Transverse colon (tissue), 4 donors: ENCODE data around the gene LRFN4. TPM values are rescaled to one million over a fixed set of nuclear protein-coding genes. Genes with fewer than 3 reads are reported as not detected.
"Not testable (repeated sequence)": the region's sequence is repeated elsewhere in the genome, so short reads cannot be mapped to it uniquely, and the experiment has no call there.

Experiments used
- DNase-seq: peaks from one replicate; pipeline ENCODE4 v3.0.0-alpha.2; 2019
- H3K27ac ChIP-seq, 4 donors: fragments of 200-600 bp; sonication (generic); 2 replicates each; pipeline ENCODE4 v1.5.1; 2016 to 2018; ENCODE audit warnings: inconsistent platforms in 4 of 4
- H3K27me3 ChIP-seq: fragments of 200-600 bp; sonication (generic); 2 replicates; pipeline ENCODE4 v1.5.1; 2017; ENCODE audit warnings: inconsistent platforms
- H3K36me3 ChIP-seq, 4 donors: fragments of 200-600 bp; sonication (generic); 2 replicates each; pipeline ENCODE4 v1.5.1; 2017 to 2019; ENCODE audit warnings: inconsistent platforms in 4 of 4
- H3K4me1 ChIP-seq, 4 donors: fragments of 200-600 bp; sonication (generic); 2 replicates each; pipeline ENCODE4 v1.5.1; 2017 to 2020; ENCODE audit warnings: inconsistent platforms in 4 of 4
- H3K4me3 ChIP-seq, 4 donors: fragments of 200-600 bp; sonication (generic); 1 replicate in 1 of 4; 2 replicates in 3 of 4; pipeline versions ENCODE4 v1.5.1 to v1.6.1; 2017 to 2019; ENCODE audit warnings: inconsistent platforms in 4 of 4
- H3K9me3 ChIP-seq, 2 donors: fragments of 200-600 bp; sonication (generic); 2 replicates each; pipeline ENCODE4 v1.5.1; 2017 to 2019; ENCODE audit warnings: inconsistent platforms in 2 of 2
- CTCF ChIP-seq, 5 experiments: fragments of 200-600 bp in 3 of 5; fragments of 450-650 bp in 2 of 5; sonication (generic) in 3 of 5; IDR thresholded peaks; 1 replicate in 2 of 5; 2 replicates in 3 of 5; pipeline ENCODE4 v1.5.1; 2016 to 2017; ENCODE audit warnings: antibody characterized with exemption in 5 of 5, inconsistent platforms in 3 of 5, mild to moderate bottlenecking in 2 of 5, moderate library complexity in 1 of 5
- EP300 ChIP-seq: sonication (generic); formaldehyde crosslinking; IDR thresholded peaks from one replicate; pipeline ENCODE4 v1.6.1; 2017; ENCODE audit warnings: antibody characterized with exemption, low read depth
- POLR2A ChIP-seq: fragments of 450-650 bp; IDR thresholded peaks from one replicate; pipeline ENCODE4 v1.6.1; 2016; ENCODE audit warnings: antibody characterized with exemption, mild to moderate bottlenecking, moderate library complexity
- POLR2AphosphoS5 ChIP-seq, 3 donors: sonication (generic); formaldehyde crosslinking; IDR thresholded peaks; one replicate each; pipeline ENCODE4 v1.6.1; 2016; ENCODE audit warnings: antibody characterized with exemption in 3 of 3
- WGBS, 2 donors: methylation state at CpG; one replicate each; pipeline ENCODE4 v1.1.5; 2018; ENCODE audit warnings: low coverage in 1 of 2; 5-methylcytosine and 5-hydroxymethylcytosine counted together
- in situ Hi-C, 4 donors: fragments of 200-750 bp; cut with MboI; loops; one replicate each; pipeline versions ENCODE4 v1.15.0 to v1.15.1; 2017; ENCODE audit warnings: low sequenced_read_pairs in 3 of 4, low pct_ligation_motif_present in 1 of 4, low pct_unique_long_range_greater_than_20kb in 1 of 4
- intact Hi-C: fragments of 100-400 bp; cut with DNase I; formaldehyde crosslinking; loops from one replicate; pipeline ENCODE4 v1.15.1; 2023; ENCODE audit warnings: low total_unique reads
- total RNA-seq, 4 donors: library from RNA; depleted of rRNA; stranded (reverse); fragments of >200 nt; gene quantifications; one replicate each; pipeline ENCODE4 v1.1.0, GENCODE V29; 2016

LRFN4 gene
- total RNA-seq, 4 donors from 2014 or later, result 14.3 to 52.3 (median 22.6) TPM

DNA sequence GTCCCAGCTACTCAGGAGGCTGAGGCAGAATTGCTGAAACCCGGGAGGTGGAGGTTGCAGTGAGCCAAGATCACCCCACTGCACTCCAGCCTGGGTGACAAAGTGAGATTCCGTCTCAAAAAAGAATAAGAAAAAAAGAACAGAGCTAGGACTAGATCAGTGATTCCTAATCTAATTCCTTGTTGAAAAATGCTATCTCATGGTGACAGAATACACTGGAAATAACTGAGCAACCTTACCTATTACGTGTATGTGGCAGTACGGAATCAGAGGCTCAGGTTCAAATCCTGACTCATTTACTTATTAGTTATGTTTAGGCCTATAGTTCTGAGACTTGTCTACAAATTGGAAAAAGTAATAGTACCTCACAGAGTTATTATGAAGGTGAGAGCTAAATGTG lies 33.2 kb upstream of the LRFN4 start:
- in situ Hi-C loops (no loop called here), intact Hi-C loops (no loop called here)
- H3K27me3 ChIP-seq, result no peaks in the 10 kb centered on the region
- no peaks in the 10 kb centered on the region for H3K9me3 ChIP-seq
- no peak overlapping the region for H3K27ac ChIP-seq
- no peak overlapping the region for H3K4me3 ChIP-seq
- TF ChIP-seq EP300 (no peak), POLR2A (no peak), POLR2AphosphoS5 (IDR thresholded peaks at IDR 0.05) (no peak), CTCF (IDR thresholded peaks at IDR 0.05) (no peak)
- no peaks in the 10 kb centered on the region for H3K36me3 ChIP-seq
- WGBS, 2 donors, result 93 to 98% methylated on average over 3 to 4 of the region's 4 CpGs
- DNase-seq, result no peak
- H3K4me1 ChIP-seq, result no peaks in the 10 kb centered on the region

DNA sequence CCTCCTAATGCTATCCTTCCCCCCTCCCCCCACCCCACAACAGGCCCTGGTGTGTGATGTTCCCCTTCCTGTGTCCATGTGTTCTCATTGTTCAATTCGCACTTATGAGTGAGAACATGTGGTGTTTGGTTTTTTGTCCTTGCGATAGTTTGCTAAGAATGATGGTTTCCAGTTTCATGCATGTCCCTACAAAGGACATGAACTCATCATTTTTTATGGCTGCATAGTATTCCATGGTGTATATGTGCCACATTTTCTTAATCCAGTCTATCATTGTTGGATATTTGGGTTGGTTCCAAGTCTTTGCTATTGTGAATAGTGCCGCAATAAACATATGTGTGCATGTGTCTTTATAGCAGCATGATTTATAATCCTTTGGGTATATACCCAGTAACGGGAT lies 32.3 kb upstream of the LRFN4 start:
- DNase-seq, H3K27ac ChIP-seq, H3K27me3 ChIP-seq, H3K36me3 ChIP-seq, in situ Hi-C loops, H3K4me3 ChIP-seq, H3K4me1 ChIP-seq, intact Hi-C loops, H3K9me3 ChIP-seq: not testable (repeated sequence)
- 94 to 98% methylated on average over 2 to 4 of the region's 4 CpGs for WGBS, 2 donors

- WGBS, 2 donors, result 56 to 61% methylated on average over 4 of the region's 4 CpGs
- no peak overlapping the region for H3K27ac ChIP-seq
- TF ChIP-seq POLR2AphosphoS5 (IDR thresholded peaks at IDR 0.05), result no peak
- no peak for TF ChIP-seq POLR2A
- no peak for TF ChIP-seq EP300
- TF ChIP-seq CTCF (IDR thresholded peaks at IDR 0.05), result no peak
- no peaks in the 10 kb centered on the region for H3K27me3 ChIP-seq
- H3K36me3 ChIP-seq, result no peaks in the 10 kb centered on the region
- in situ Hi-C loops (loop anchor here (5.0 to 25.0 kb wide), 6 partner anchors 137 to 422 kb away; partner anchors contain the start of genes CTSF (in 1 of the 4) and NPAS4 (in 1 of the 4)), intact Hi-C loops (loop anchor here (5.0 to 10.0 kb wide), 2 partner anchors 137 to 280 kb away; no protein-coding TSS in a partner anchor)
- H3K4me3 ChIP-seq, result no peak overlapping the region
- no peaks in the 10 kb centered on the region for H3K9me3 ChIP-seq
- DNase-seq, result no peak
- no peaks in the 10 kb centered on the region for H3K4me1 ChIP-seq
Measured at GRCh38 chr11:66834539-66834845, 22.4 kb upstream of the LRFN4 start.

- no peak for TF ChIP-seq EP300
- no peak for TF ChIP-seq POLR2AphosphoS5 (IDR thresholded peaks at IDR 0.05)
- TF ChIP-seq POLR2A, result no peak
- no peak overlapping the region for H3K27ac ChIP-seq
- no peaks in the 10 kb centered on the region for H3K27me3 ChIP-seq
- intact Hi-C loops (loop anchor here (5.0 to 10.0 kb wide), 2 partner anchors 138 to 280 kb away; no protein-coding TSS in a partner anchor), in situ Hi-C loops (loop anchor here (5.0 to 25.0 kb wide), 6 partner anchors 138 to 423 kb away; partner anchors contain the start of genes CTSF (in 1 of the 4) and NPAS4 (in 1 of the 4))
- no peak overlapping the region for H3K4me3 ChIP-seq
- no peaks in the 10 kb centered on the region for H3K36me3 ChIP-seq
- H3K9me3 ChIP-seq, result no peaks in the 10 kb centered on the region
- no peak for DNase-seq
- H3K4me1 ChIP-seq, result peaks cover 0 to 2% (median 0%) of the 10 kb centered on the region in 4 donors
- 81 to 82% methylated on average over 2 to 5 of the region's 5 CpGs for WGBS, 2 donors
Measured at GRCh38 chr11:66834943-66835342, 21.9 kb upstream of the LRFN4 start.

GRCh38 chr11:66835768-66836405 lies 21.0 kb upstream of the LRFN4 start:
- H3K27ac ChIP-seq, result no peak overlapping the region
- H3K4me3 ChIP-seq, result no peak overlapping the region
- peaks cover 0 to 10% (median 0%) of the 10 kb centered on the region in 4 donors for H3K4me1 ChIP-seq
- no peaks in the 10 kb centered on the region for H3K27me3 ChIP-seq
- in situ Hi-C loops, result loop anchor here (10.0 to 25.0 kb wide), 4 partner anchors 141 to 424 kb away; partner anchors contain the start of genes CTSF (in 1 of the 4) and NPAS4 (in 1 of the 4)
- DNase-seq, result no peak
- intact Hi-C loops, result loop anchor here (10.0 kb wide), 1 partner anchor 281 kb away; no protein-coding TSS in a partner anchor
- 89% methylated on average over 8 to 12 of the region's 12 CpGs for WGBS, 2 donors
- TF ChIP-seq POLR2A, result no peak
- TF ChIP-seq EP300, result no peak
- TF ChIP-seq POLR2AphosphoS5 (IDR thresholded peaks at IDR 0.05), result no peak
- no peaks in the 10 kb centered on the region for H3K36me3 ChIP-seq
- H3K9me3 ChIP-seq, result no peaks in the 10 kb centered on the region
